ENCODE data around the gene CEP85L.
A peak's percentile ranks its signal among the peaks of the same experiment; 100 is the strongest.

Gene CEP85L

DNA sequence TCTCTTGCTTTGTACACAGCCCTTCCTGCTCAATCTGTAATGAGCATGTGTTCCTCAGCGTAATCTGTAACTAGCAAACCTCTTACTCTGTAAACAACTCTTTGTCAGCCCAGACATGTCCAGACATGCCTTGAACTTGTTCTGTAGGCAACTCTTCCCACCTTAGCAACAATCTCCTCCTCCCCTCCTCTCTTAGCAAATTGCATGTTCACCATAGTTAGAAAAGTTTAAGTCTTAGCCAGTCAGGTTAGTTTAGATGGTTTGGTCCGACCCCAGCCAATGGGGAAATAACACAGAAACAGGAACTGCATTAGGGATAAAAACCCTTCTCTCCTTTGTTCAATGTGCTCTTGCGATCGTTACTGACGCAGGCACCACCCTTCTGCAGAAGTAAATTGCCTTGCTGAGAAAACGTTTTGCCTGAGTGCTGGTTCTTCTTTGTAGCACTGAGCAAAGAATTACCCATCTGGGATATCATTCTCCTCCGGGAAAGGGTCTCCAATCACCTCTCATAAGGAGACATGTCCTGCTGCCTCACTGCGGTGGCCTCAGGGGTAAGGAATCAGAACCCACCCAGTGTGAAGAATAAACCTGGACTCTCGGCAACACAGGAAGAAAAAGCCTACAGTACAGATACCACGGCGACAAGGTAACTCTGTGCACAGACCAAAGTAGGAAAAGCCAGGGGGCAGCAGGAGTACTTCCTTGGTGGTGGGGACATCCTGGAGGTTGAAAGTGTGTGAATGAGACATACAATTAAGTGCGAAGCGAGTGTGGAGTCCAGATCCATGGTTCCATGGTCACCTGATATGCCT, 77.1 kb downstream of the CEP85L start:
- no peak for DNase-seq

DNA sequence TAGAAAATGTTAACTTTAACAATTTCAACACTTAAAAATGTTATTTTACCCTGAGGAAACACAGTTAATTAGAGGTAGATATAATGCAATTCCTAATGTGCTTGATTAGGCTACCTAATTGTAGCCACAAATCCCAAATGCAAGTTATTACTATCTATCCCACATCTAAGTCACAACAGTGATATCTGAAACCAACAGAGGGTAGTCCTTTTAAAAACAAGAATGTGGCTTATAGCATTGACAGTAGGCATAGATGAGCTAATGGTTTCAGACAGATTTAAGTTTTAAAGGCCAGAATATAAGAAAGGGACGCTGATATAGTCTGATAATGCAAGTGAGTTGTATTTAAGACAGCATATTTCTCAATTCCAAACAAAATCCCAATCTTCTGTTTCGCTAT, 80.3 kb downstream of the CEP85L start:
- DNase-seq: no peak

DNA sequence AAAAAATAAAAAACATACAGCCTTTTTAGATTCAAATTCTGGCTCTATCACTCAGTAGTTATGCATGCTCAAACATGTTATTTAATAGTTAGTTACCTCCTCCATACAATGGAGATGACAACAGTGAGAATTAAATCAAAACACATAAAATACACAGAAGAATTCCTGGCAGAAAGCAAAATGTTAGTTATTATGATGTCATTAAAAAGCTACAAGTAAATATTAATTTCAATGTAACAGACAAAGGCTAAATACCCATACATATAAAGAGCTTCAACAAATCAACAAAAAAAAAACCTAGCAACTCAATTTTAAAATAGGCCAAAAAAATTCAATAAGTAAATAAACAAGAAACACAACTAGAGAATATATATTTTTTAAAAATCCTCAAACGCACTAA, 81.9 kb downstream of the CEP85L start:
- no peak for DNase-seq

DNA sequence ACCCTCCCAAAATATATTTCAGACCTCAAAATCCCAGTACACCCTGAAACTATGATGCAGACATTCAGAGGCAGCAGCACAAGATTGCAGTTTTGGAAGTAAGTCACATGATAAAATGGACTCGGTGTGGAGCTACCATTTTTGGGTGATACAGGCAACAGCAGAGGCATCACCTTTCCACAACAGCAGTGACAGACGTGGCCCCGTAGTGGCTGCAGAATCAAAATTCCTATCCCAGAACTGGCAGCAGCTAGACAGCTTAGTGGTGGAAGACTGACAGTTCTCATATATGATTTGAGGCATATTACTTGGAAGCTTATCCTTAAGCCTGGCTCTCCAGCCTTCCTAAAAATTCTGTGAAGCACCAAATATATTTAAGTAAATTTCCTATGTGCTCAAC, 83.4 kb downstream of the CEP85L start:
- no peak for DNase-seq

DNA sequence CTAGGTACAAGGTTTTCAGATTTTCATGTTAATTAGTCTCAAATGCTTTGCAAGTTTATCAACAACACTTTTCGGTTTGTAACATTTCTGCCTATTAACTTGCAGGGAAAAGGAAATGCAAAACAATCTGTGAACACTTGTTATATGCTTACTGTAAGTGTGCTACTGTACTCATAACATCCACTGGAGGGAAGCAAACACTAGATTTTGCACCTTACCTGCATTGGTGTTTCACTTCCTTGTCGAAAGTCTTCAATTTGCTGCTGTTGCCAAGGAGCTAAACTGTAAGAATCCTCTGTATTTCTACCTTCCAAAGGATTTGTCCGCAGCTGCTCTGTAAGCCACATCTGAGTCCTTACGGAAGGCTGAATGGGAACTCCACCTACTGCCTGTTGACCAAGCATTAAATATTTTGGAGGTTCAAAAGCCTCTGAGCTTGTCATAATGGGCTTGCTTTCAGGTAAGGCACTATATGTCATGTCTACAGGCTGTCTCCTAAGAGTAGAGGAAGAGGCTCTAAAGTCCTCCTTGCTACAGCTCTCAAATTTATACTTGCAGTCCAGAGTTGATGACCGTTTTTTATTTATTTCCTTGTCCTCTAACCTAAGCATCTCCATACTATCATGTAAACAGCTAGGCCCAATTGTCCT, 86.0 kb downstream of the CEP85L start:
- peak; percentile 64 for DNase-seq

DNA sequence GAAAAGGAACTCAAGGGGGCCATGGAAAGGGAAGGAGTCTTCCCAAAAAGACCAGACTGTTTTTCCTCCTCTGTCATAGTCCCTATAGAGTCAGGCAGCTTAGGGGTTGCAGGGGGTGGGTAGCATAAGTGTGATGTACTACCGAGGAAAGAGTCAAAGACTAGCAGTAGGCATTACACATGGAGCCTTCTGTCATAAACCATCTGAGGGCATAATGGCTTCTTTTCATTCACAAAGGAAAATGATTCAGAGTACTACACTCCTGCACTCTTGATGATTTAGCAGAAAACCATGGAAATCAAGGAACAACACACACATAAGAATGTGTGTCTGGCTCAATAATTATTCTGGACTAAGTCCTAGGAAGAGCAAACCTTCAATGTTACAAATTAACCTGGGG, 88.4 kb downstream of the CEP85L start:
- DNase-seq: no peak

DNA sequence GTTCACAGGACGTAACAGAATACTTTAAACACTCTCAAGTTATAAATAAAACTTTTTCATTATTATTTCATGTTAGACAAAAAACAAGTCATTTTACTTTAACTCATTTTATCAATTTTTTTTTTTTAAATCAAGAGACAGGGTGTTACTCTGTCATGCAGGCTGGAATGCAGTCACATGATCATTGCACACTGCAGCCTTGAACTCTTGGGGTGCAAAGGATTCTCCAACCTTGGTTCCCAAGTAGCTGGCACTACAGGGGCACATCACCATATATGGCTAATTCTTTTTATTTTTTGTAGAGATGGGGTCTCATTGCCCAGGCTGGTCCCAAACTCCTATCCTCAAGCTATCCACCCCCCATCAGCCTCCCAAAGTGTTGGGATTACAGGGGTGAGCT, 89.1 kb downstream of the CEP85L start:
- no peak for DNase-seq

DNA sequence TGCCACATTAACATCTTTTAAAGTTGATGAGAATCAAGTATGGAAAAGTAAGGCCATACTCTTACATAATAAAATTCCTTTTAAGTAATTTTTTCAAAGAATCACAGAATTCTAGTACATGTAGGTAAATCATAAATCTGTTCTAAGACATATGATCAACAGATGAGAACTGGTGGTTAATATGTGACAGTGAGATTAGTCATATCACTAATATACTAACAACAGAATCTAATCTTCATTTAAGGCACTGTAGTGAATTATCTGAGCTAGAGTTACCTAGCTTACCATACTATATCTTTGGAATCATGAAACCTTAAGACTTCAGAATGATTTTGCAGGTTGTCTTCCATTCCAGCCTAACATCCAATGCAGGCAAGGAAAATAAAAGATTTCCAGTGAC, 91.7 kb downstream of the CEP85L start:
- DNase-seq: no peak

DNA sequence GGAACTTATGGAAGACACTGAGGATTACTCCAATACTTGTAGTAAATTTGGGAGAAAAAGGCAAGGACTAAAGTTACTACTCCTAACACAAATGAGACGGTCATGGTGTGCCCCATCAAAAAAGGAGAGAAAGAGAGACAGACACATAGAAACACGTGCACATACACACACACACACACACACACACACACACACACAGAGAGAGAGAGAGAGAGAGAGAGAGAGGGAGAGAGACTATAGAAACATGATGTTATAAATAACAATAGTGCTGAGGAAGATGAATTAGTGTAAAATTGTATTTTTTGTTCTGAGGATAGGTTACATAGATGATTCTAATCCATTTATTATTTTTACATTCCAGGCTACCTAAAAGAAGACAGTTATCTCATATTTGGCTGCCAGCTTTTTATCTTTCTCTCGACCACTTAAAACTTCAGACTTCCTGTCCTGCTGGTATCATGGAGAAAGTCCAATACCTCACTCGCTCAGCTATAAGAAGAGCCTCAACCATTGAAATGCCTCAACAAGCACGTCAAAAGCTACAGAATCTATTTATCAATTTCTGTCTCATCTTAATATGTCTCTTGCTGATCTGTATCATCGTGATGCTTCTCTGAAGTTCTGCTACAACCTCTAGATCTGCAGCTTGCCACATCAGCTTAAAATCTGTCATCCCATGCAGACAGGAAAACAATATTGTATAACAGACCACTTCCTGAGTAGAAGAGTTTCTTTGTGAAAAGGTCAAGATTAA, 92.8 kb downstream of the CEP85L start:
- no peak for DNase-seq

DNA sequence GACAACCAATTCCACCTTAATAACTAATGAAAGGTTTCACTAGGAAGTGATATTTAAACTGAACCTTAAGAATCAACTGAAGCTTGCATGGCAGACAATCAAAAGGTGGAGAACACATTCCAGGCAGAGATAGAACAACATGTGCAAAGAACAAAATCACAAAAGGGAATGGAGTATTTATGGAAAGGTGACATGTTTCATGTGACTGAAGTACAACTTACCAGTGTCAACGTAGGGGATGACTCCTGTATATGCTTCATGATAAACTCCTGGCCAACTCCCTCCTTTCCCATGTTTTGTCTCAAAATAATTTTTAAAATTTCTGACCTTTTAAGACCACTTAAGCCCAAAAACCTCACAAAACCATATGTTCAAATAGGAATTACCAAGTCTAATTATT, 96.7 kb downstream of the CEP85L start:
- DNase-seq: no peak

DNA sequence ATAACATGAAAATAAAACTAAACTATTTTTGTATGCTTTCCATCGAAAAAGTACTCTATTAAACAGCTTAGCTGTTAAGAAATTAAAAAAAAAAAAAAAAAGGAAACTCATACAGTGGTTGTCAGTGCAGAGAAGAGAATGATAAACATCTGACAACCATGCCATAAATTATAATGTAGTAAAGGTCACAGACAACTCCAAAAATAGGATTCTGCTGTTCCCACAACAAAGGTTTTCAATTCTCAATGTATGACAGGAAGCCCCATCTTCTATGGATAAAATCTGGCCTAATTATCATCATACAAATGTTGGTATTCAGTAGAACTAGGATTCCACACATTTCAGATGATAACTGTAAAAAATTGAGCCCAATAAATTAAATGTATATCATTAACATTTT, 98.3 kb downstream of the CEP85L start:
- DNase-seq: no peak

DNA sequence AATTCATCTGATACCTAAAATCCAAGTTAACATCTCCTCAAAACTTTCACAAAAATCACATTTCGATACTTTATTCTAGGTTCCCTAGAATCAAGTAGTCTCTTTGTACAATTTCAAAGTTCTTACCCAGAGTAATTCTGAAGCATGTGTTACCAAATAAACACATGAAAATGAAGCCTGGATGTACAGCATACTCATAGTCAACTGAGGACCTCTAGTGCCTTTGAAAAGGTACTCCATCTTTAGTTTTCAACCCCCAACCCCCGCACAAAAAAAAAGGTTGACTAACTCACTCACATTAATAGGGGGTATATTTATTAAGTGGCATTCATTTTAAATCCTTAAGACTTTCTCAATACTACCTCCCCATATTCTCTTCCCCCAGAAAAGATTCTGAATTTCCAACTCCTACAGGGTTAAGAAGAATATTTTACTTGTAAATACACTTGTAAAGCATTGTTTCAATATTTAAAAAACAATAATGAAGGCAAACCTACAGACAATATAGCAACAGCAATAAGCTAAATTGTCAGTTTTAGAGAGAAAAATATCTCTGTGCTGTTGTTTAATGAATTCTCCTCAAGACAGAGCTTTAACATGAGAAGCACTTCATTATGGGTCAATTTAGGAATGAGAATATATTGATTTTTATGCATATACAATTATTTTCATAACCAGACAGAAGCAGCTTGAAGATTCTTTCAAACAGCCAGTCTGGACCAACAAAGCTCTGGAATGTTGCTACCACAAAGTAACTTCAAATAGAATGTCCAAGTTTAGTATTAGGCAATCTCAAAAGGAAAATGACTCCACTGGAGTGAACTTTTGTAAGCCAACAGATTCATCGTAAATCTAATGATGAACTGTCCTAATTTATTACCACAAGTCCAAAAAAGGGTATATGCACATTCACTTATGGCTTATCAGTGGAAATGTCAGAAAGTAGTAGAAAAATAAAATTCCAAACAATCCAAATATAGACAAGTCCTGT, 100.0 kb downstream of the CEP85L start:
- peak; percentile 78 for DNase-seq

DNA sequence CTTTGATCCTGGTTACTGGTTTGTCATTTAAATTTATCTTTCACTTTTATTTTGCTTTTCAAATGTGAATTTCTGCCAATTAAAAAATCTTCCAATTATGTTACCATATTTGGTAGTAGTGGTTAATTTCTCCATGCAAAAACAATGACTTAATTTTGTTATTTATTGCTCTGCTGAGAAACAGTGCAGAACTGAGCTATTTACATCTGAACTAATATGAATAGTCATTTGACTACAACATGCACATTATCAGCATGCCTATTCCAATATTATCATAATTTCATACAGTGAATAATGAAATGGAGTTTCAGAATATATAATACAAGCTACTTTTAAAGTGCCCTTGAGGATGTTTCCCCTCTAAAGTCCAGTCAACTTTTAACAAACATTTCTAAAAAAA, 102.8 kb downstream of the CEP85L start:
- no peak for DNase-seq

DNA sequence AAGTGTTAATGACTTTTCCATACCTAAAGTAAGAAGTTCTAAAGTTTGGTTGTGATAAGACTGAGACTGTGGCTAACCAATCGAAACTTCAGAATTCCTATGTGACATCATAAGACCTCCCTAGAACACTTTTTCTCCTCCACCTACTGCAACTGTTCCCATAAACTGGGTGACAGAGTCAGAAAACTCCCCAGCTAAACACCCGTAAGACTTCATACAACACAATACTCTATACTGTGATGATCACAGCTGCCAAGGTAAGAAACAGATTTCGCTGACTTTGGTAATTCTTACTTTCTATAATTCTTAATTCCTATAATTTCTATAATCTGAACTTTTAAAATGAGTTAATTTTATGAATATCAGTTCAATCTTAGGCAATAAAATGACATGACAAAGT, 103.3 kb downstream of the CEP85L start, which contains the start of gene PLN:
Gene PLN, plus strand, starts transcription at position 161 of the 400 bp plus-strand sequence. CDS start 10,626 bp downstream, outside the sequence.
- no peak for DNase-seq

DNA sequence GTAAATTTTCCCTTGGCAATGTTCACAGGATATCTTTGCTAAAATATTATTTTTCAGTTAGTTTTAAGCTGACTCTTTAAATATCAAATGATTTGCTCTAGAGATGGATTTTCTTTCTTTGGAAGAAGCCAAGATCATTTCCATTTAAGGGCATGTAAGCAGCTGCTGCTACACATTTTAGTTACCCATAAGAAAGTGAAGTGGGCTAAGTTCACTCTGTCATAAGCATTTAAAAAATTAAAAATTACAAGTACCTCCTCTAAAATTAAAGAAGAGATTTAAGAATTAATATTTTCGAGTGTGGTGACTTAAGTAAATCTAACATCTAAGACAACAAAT, 104.5 kb downstream of the CEP85L start:
- DNase-seq: no peak

DNA sequence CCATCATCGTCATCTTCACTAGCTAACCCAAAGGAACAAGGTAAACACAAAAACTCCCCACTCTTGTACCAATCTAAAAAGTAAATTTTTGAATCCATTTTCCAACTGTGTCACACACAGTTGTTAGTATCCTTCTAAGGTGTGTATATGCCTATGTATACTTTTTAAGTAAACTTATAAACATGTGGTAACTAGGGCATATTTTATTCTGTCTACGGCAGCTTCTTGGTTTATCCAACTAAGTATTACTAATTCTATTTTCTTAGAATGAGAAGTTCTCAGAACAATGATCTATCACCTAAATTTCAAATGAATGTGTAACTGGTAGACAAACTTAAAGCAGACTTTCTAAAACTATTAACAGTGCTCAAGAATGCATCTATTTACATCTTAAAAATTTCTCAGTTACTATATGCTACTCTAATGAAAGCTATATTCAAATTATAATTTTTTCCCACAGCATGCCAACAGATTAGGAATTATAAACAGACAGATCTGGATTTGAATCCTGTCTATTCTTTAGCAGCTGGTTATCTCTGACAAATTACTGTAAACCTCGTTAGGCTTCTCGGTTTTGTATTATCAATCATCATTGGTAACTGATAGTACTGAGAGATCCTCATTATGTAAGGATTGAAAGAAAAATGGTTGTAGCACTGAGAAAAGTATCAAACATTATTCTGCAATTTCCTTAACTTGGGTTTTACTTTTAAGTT, 105.1 kb downstream of the CEP85L start:
- no peak for DNase-seq

DNA sequence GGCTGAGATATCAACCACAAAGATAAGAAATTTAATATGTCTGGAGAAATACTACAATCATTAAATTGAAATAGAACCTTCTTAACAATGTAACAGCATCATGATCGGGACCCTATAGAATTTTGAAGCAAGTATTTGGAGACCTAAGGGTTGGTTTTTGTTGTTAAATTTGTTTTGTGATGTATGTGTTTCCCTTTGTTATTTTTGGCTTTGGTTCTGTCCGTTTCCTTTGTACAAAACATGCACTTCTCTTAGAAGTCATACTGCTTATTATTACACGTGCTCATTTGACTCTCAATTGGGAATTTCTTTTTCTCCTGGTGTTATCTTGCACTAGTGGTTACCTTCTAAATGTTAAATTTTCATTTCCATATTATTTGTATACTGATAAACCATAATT, 107.3 kb downstream of the CEP85L start:
- DNase-seq: no peak

DNA sequence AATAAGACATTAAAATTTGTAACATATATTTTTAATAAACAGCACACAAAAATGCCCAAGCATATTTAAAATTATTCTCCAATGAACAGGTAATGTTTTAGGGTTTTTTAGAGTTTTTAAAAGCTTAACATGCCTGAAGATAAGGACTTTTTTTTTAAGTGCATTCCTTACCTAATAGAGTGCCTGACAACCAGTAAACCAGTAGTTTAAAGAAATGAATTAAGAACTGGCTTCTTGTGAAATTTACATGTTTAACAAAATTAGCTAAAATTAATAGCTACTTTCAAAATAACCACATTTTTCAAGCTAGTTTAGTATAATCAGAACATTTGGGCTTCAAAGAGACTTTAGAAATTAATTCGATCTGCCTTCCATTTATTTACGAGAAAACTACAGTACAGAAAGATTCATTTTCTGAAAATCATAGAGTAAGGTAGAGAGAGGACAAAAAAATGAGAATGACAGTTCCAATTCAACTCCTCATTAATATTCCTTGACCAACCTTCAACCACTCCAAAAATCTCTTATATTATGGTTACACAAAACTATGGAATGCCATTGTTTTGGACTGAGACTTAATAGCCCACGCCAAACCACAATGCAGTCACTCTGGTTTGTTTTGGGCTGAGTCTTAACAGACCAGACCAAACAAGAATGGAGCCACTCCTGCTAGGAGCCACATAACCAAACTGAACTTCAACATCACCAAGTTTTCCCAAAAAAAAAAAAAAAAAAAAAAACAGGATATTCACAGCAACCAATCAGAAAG, 109.0 kb downstream of the CEP85L start:
- no peak for DNase-seq

DNA sequence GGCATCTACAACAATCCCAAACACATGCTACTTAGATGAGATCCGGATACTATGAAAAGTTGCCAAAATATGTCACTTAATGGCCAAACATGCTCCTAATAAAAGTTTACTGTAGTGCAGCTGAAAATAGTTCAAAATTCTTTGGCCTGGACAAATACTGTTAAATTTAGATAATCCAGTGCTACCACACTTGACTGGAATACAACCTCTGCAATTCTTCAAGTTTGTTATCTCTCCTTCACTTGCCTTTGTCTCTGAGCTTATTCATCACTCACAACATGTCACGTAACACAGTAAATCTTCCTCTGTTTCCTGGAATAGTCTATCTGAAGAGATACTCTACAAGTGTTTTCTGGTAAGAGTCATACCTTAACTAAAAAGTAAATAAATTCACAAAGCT, 113.8 kb downstream of the CEP85L start:
- no peak for DNase-seq

DNA sequence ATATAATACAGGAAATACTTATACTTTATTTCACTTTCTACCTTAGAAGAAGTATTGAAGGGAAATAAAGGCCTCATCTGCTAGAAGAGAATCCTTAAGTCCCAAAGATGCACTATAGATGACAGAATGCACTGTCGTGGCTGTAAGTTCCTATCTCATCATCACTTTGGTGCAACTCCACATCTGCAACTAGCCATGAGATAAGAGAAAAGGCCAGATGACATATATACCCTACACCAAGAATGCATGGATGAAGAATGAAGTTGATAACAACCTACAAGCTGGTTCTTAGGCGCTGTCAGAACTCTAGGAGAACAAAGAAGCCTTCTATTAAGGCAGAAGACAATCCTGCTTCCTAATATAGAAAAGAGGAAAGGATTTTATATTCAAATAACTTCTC, 114.9 kb downstream of the CEP85L start:
- no peak for DNase-seq

DNA sequence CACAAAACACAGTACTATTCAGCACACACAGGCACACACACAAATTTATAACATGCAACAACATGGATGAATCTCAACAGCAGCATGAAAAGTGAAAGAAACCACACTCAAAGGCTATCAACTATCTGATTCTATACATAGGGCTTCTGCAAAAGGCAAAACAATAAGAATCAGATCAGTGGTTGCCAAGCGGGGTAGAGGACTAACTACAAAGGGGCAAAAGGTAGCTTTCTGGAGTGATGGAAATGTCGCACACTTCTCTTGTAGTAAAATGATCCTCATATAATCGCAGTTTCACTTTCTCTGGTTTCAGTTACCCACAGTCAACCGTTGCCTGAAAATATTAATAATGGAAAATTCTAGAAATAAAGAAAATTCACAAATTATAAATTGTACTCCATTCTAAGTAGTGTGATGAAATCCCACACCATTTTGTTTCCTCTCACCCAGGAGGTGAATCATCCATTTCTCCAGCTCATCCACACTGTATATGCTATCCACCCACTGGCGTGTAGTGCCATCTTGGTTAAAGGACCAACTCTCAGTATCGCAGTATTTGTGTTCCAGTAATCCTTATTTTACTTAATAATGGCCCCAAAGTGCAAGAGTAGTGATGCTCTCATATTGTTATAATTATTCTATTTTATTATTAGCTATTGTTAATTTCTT, 116.1 kb downstream of the CEP85L start:
- no peak for DNase-seq
